B cell (primary cell): Measurements from ENCODE around the gene YWHAE. TPM values are rescaled to one million over a fixed set of nuclear protein-coding genes. Genes with fewer than 3 reads are reported as not detected.

Source experiments
- ATAC-seq: fragments of 200-7000 bp; cut with Tn5 transposase; one replicate; pipeline ENCODE4 v1.10.0; 2021; ENCODE audit warnings: low read depth, mild to moderate bottlenecking, moderate number of reproducible peaks, moderate library complexity
- CTCF ChIA-PET: fragments of 350-600 bp; sonication (Branson Sonifier 250); formaldehyde crosslinking; loops from one replicate; lab custom pipeline; 2021; ENCODE audit warnings: antibody characterized with exemption, inconsistent platforms; lab: Charles Lee
- POLR2A ChIA-PET: fragments of 350-600 bp; sonication (Branson Sonifier 250); formaldehyde crosslinking; loops from one replicate; lab custom pipeline; 2021; ENCODE audit warnings: antibody characterized with exemption; lab: Charles Lee
- DNase-seq: peaks from one replicate; pipeline ENCODE4 v3.0.0; 2013
- H2AFZ ChIP-seq: 2 replicates; pipeline ENCODE4 v1.6.1; 2012; ENCODE audit warnings: mild to moderate bottlenecking, low read depth, low read length; ENCODE audit not compliant: insufficient read depth, poor library complexity, severe bottlenecking
- H3K27ac ChIP-seq, 2 donors: 1 replicate in 1 of 2; 2 replicates in 1 of 2; pipeline ENCODE4 v1.5.1; 2012 to 2013; ENCODE audit warnings: low read length in 2 of 2, mild to moderate bottlenecking in 2 of 2, moderate library complexity in 1 of 2
- H3K27me3 ChIP-seq, 4 experiments: fragments of 200-600 bp in 1 of 4; sonication (generic) in 1 of 4; replicated peaks in 1 of 4; 1 replicate in 2 of 4; 2 replicates in 2 of 4; pipeline versions ENCODE4 v1.6.1 to v1.7.0; 2013 to 2016; ENCODE audit warnings: low read length in 3 of 4, mild to moderate bottlenecking in 2 of 4, mixed read lengths in 1 of 4, moderate library complexity in 1 of 4; ENCODE audit not compliant: insufficient read depth in 4 of 4, control insufficient read depth in 3 of 4; ENCODE audit errors: control extremely low read depth in 1 of 4
- H3K36me3 ChIP-seq, 2 experiments: replicated peaks in 1 of 2; 1 replicate in 1 of 2; 2 replicates in 1 of 2; pipeline versions ENCODE4 v1.6.1 to v1.7.1; 2013; ENCODE audit warnings: low read length in 1 of 2; ENCODE audit not compliant: insufficient read depth in 2 of 2, control insufficient read depth in 1 of 2; ENCODE audit errors: control extremely low read depth in 1 of 2, extremely low read depth in 1 of 2
- H3K4me1 ChIP-seq, 2 donors: fragments of 200-600 bp in 1 of 2; sonication (generic) in 1 of 2; 1 replicate in 1 of 2; 2 replicates in 1 of 2; pipeline versions ENCODE4 v1.5.1 to v1.6.1; 2013 to 2017; ENCODE audit warnings: low read length in 2 of 2; ENCODE audit not compliant: control insufficient read depth in 2 of 2, insufficient read depth in 2 of 2
- H3K4me2 ChIP-seq: replicated peaks from 2 replicates; pipeline ENCODE3; 2012; ENCODE audit warnings: mild to moderate bottlenecking, low read depth, low read length; ENCODE audit not compliant: poor library complexity, severe bottlenecking
- H3K4me3 ChIP-seq, 5 experiments: fragments of 200-600 bp in 1 of 5; sonication (generic) in 1 of 5; 1 replicate in 3 of 5; 2 replicates in 2 of 5; pipeline versions ENCODE4 v1.5.1 to v1.7.0; 2011 to 2016; ENCODE audit warnings: low read length in 4 of 5, mild to moderate bottlenecking in 4 of 5, low read depth in 2 of 5, control low read depth in 1 of 5, moderate library complexity in 1 of 5; ENCODE audit not compliant: insufficient read depth in 1 of 5; ENCODE audit errors: control extremely low read depth in 1 of 5, extremely low read depth in 1 of 5
- H3K79me2 ChIP-seq: fragments of 200-600 bp; sonication (generic); one replicate; pipeline ENCODE4 v1.6.0; 2016; ENCODE audit warnings: low read length; ENCODE audit not compliant: control insufficient read depth, insufficient read depth
- H3K9ac ChIP-seq: fragments of 200-600 bp; sonication (generic); 2 replicates; pipeline ENCODE4 v1.6.1; 2017; ENCODE audit warnings: mild to moderate bottlenecking, low read length, moderate library complexity
- H3K9me3 ChIP-seq, 3 donors: one replicate each; pipeline versions ENCODE4 v1.6.1 to v1.7.1; 2013; ENCODE audit warnings: low read length in 2 of 3; ENCODE audit not compliant: control insufficient read depth in 2 of 3, insufficient read depth in 1 of 3; ENCODE audit errors: control extremely low read depth in 1 of 3
- H4K20me1 ChIP-seq: 2 replicates; pipeline ENCODE4 v1.6.0; 2012; ENCODE audit warnings: mild to moderate bottlenecking, low read length; ENCODE audit not compliant: insufficient read depth, control insufficient read depth, poor library complexity, severe bottlenecking
- H3K27ac Mint-ChIP-seq: one replicate; pipeline ENCODE4 v1.8.0; 2021; ENCODE audit warnings: mixed read lengths
- H3K27me3 Mint-ChIP-seq: one replicate; pipeline ENCODE4 v1.8.0; 2021; ENCODE audit warnings: mixed read lengths
- H3K4me1 Mint-ChIP-seq: one replicate; pipeline ENCODE4 v1.8.0; 2021; ENCODE audit warnings: mixed read lengths
- H3K4me3 Mint-ChIP-seq: one replicate; pipeline ENCODE4 v1.8.0; 2021; ENCODE audit warnings: mixed read lengths
- H3K9me3 Mint-ChIP-seq: one replicate; pipeline ENCODE4 v1.8.0; 2022; ENCODE audit warnings: mixed read lengths; ENCODE audit not compliant: insufficient read depth
- EZH2 ChIP-seq: IDR thresholded peaks from 2 replicates; pipeline ENCODE4 v1.6.1; 2012; ENCODE audit warnings: borderline replicate concordance, low read depth, mild to moderate bottlenecking, moderate library complexity, low read length; ENCODE audit not compliant: insufficient read depth, poor library complexity, severe bottlenecking
- WGBS: methylation state at CpG from one replicate; pipeline ENCODE4 v1.1.5; 2013; ENCODE audit warnings: missing lambda C conversion rate; ENCODE audit not compliant: insufficient coverage; 5-methylcytosine and 5-hydroxymethylcytosine counted together
- intact Hi-C: fragments of 100-400 bp; cut with micrococcal nuclease; formaldehyde crosslinking; loops from one replicate; pipeline ENCODE4 v1.10.0; 2022
- polyA plus RNA-seq: library from polyadenylated mRNA; depleted of rRNA; stranded (reverse); fragments of >200 nt; gene quantifications from 2 replicates; pipeline ENCODE4 v1.2.3, GENCODE V29; 2012
- total RNA-seq, 2 donors: library from RNA; stranded (reverse); fragments of 120-200 nt in 1 of 2; gene quantifications; 1 replicate in 1 of 2; 2 replicates in 1 of 2; pipeline versions ENCODE4 v1.2.3 to v1.2.4, GENCODE V29; 2013 to 2022
- TF ChIP-seq, protein P1 (sequence below): fragments of 200-600 bp; IDR thresholded peaks from one replicate; pipeline ENCODE4 v1.8.0; 2022; ENCODE audit warnings: antibody characterized with exemption, mild to moderate bottlenecking

The YWHAE gene
- total and polyA plus RNA-seq, 2 donors (not counting 1 experiment from before 2014, with no cell fraction given) = 54.3 to 149 TPM

DNA sequence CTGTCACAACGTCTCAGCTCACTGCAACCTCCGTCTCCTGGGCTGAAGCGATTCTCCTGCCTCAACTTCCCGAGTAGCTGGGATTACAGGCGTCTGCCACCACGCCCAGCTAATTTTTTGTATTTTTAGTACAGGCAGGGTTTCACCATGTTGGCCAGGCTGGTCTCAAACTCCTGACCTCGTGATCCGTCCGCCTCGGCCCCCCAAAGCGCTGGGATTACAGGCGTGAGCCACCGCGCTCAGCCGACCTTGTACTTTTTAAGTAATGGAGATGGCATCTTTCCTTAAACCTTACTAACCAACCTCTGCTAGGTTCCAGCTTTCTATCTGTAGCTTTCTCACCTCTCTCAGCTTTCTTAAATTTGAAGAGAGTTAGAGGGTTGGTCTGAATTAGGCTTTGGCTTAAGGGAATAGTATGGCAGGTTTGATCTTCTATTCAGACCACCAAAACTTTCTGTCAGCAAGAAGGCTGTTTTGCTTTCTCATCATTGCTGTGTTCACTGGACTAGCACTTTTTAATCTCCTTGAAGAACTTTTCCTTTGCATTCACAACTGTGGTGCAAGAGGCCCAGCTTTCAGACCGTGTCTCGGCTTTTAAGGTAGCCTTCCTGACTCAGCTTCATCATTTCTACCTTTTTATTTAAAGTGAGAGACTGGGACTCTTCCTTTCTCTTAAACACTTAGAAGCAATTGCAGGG lies 28.0 kb downstream of the YWHAE start:
- Histone ChIP-seq H3K27me3 (no peaks in the 10 kb centered on the region), H2AFZ (no peak overlapping the region), H3K36me3 (peaks cover 0 to 27% of the 10 kb centered on the region in 2 experiments), H3K4me1 (peaks cover 39 to 40% of the 10 kb centered on the region in 2 donors), H3K79me2 (peaks cover 100% of the 10 kb centered on the region), H3K4me2 (no peak overlapping the region), H4K20me1 (peaks cover 91% of the 10 kb centered on the region), H3K4me3 (no peak overlapping the region), H3K9ac (no peak overlapping the region), H3K27ac (no peak overlapping the region), H3K9me3 (no peaks in the 10 kb centered on the region)
- Mint-ChIP-seq H3K27ac (no peak overlapping the region), H3K4me1 (peaks cover 64% of the 10 kb centered on the region), H3K9me3 (no peaks in the 10 kb centered on the region), H3K27me3 (no peaks in the 10 kb centered on the region), H3K4me3 (no peak overlapping the region)
- intact Hi-C loops = no loop called here
- 92% methylated on average over 6 of the region's 17 CpGs for WGBS
- no peak for DNase-seq
- no peak for ATAC-seq
- no peak for TF ChIP-seq EZH2
- POLR2A ChIA-PET = interaction anchor here (0.7 kb wide), 1 partner anchor 20 kb away, joined by 5 read pairs; no protein-coding TSS in a partner anchor
- CTCF ChIA-PET = interaction anchor here (0.7 to 2.4 kb wide), 6 partner anchors 10 to 687 kb away, joined by 4 to 6 read pairs (median 5); partner anchors contain the start of gene INPP5K

- no peak for TF ChIP-seq EZH2
- TF ChIP-seq, protein P1, sequence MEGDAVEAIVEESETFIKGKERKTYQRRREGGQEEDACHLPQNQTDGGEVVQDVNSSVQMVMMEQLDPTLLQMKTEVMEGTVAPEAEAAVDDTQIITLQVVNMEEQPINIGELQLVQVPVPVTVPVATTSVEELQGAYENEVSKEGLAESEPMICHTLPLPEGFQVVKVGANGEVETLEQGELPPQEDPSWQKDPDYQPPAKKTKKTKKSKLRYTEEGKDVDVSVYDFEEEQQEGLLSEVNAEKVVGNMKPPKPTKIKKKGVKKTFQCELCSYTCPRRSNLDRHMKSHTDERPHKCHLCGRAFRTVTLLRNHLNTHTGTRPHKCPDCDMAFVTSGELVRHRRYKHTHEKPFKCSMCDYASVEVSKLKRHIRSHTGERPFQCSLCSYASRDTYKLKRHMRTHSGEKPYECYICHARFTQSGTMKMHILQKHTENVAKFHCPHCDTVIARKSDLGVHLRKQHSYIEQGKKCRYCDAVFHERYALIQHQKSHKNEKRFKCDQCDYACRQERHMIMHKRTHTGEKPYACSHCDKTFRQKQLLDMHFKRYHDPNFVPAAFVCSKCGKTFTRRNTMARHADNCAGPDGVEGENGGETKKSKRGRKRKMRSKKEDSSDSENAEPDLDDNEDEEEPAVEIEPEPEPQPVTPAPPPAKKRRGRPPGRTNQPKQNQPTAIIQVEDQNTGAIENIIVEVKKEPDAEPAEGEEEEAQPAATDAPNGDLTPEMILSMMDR = no peak
- Histone ChIP-seq H3K9me3 (no peaks in the 10 kb centered on the region), H3K9ac (no peak overlapping the region), H4K20me1 (peaks cover 88% of the 10 kb centered on the region), H3K27ac (peak overlapping the region in 1 of 2 donors; percentile 16), H3K36me3 (peaks cover 0 to 36% of the 10 kb centered on the region in 2 experiments), H3K4me3 (no peak overlapping the region), H3K4me1 (peaks cover 20 to 26% of the 10 kb centered on the region in 2 donors), H3K4me2 (no peak overlapping the region), H3K79me2 (peaks cover 100% of the 10 kb centered on the region), H3K27me3 (no peaks in the 10 kb centered on the region), H2AFZ (no peak overlapping the region)
- Mint-ChIP-seq H3K27ac (no peak overlapping the region), H3K9me3 (no peaks in the 10 kb centered on the region), H3K4me3 (no peak overlapping the region), H3K27me3 (no peaks in the 10 kb centered on the region), H3K4me1 (peaks cover 52% of the 10 kb centered on the region)
- ChIA-PET POLR2A (no interaction called here), CTCF (interaction anchor here (1.6 to 8.6 kb wide), 3 partner anchors 25 to 164 kb away, joined by 3 to 318 read pairs (median 41); partner anchors contain the start of gene INPP5K)
- ATAC-seq (no peak), DNase-seq (no peak)
- WGBS = 100% methylated on average over 1 of the region's 4 CpGs
- intact Hi-C loops = loop anchor here (5.0 kb wide), 1 partner anchor 104 kb away; no protein-coding TSS in a partner anchor
These were observed 31.4 kb downstream of the YWHAE start for GRCh38 chr17:1368588-1368987.
